ENCODE measurements around the gene DNAJC3.
"Not testable (repeated sequence)": the region's sequence is repeated elsewhere in the genome, so short reads cannot be mapped to it uniquely, and the experiment has no call there.

DNAJC3 gene

GRCh38 chr13:95643936-95644598 lies 32.9 kb upstream of the DNAJC3 start:
- Histone ChIP-seq H3K9ac (no peak overlapping the region), H4K20me1 (no peaks in the 10 kb centered on the region), H3K4me1 (no peaks in the 10 kb centered on the region), H3K4me2 (no peak overlapping the region), H3K4me3 (no peak overlapping the region), H3K9me3 (peaks cover 20% of the 10 kb centered on the region), H3K27ac (no peak overlapping the region), H3K36me3 (no peaks in the 10 kb centered on the region), H3K27me3 (no peaks in the 10 kb centered on the region)
- TF ChIP-seq Cebpa-rat (IDR thresholded peaks at IDR 0.05), result no peak

GRCh38 chr13:95644601-95645052 lies 32.3 kb upstream of the DNAJC3 start, which contains the start of gene DZIP1:
TSS of gene DZIP1 (minus strand) at chr13:95644706. CDS start at chr13:95642029, 2,677 bp downstream.
- Histone ChIP-seq H3K27me3 (no peaks in the 10 kb centered on the region), H3K4me1 (no peaks in the 10 kb centered on the region), H3K9me3 (peaks cover 20% of the 10 kb centered on the region), H3K27ac (no peak within 1 kb of the TSS), H3K36me3 (no peaks in the 10 kb centered on the region), H3K4me3 (no peak within 1 kb of the TSS), H3K4me2 (no peak within 1 kb of the TSS), H4K20me1 (no peaks in the 10 kb centered on the region), H3K9ac (no peak within 1 kb of the TSS)
- TF ChIP-seq Cebpa-rat (IDR thresholded peaks at IDR 0.05), result no peak

GRCh38 chr13:95647321-95647720 lies 29.6 kb upstream of the DNAJC3 start:
- H3K4me2 ChIP-seq, result no peak overlapping the region
- H3K9ac ChIP-seq, result no peak overlapping the region
- TF ChIP-seq Cebpa-rat (IDR thresholded peaks at IDR 0.05), result no peak
- H3K36me3 ChIP-seq, result no peaks in the 10 kb centered on the region
- H3K27ac ChIP-seq, result no peak overlapping the region
- no peak overlapping the region for H3K4me3 ChIP-seq
- no peaks in the 10 kb centered on the region for H3K27me3 ChIP-seq
- peaks cover 11% of the 10 kb centered on the region for H3K9me3 ChIP-seq
- no peaks in the 10 kb centered on the region for H4K20me1 ChIP-seq
- H3K4me1 ChIP-seq, result no peaks in the 10 kb centered on the region

GRCh38 chr13:95650696-95651095 lies 26.2 kb upstream of the DNAJC3 start:
- H3K4me1 ChIP-seq, result no peaks in the 10 kb centered on the region
- no peaks in the 10 kb centered on the region for H3K36me3 ChIP-seq
- no peaks in the 10 kb centered on the region for H3K27me3 ChIP-seq
- H3K9me3 ChIP-seq, result no peaks in the 10 kb centered on the region
- no peak overlapping the region for H3K27ac ChIP-seq
- TF ChIP-seq Cebpa-rat (IDR thresholded peaks at IDR 0.05), result no peak
- H3K4me3 ChIP-seq, result no peak overlapping the region
- H4K20me1 ChIP-seq, result no peaks in the 10 kb centered on the region
- no peak overlapping the region for H3K4me2 ChIP-seq
- no peak overlapping the region for H3K9ac ChIP-seq

- TF ChIP-seq Cebpa-rat (IDR thresholded peaks at IDR 0.05), result no peak
- Histone ChIP-seq H3K4me3 (no peak overlapping the region), H3K36me3 (no peaks in the 10 kb centered on the region), H3K27me3 (no peaks in the 10 kb centered on the region), H3K9me3 (no peaks in the 10 kb centered on the region), H4K20me1 (no peaks in the 10 kb centered on the region), H3K9ac (no peak overlapping the region), H3K4me2 (no peak overlapping the region), H3K4me1 (no peaks in the 10 kb centered on the region), H3K27ac (no peak overlapping the region)
Measured at GRCh38 chr13:95652244-95652764, 24.6 kb upstream of the DNAJC3 start.

- Histone ChIP-seq H4K20me1 (no peaks in the 10 kb centered on the region), H3K4me1 (no peaks in the 10 kb centered on the region), H3K9me3 (no peaks in the 10 kb centered on the region), H3K27ac (no peak overlapping the region), H3K4me3 (no peak overlapping the region), H3K9ac (no peak overlapping the region), H3K4me2 (no peak overlapping the region), H3K36me3 (no peaks in the 10 kb centered on the region), H3K27me3 (no peaks in the 10 kb centered on the region)
- TF ChIP-seq Cebpa-rat (IDR thresholded peaks at IDR 0.05), result no peak
Measured at GRCh38 chr13:95652821-95653220, 24.1 kb upstream of the DNAJC3 start.

GRCh38 chr13:95656386-95657015 lies 20.4 kb upstream of the DNAJC3 start:
- Histone ChIP-seq H3K4me1 (no peaks in the 10 kb centered on the region), H3K9ac (no peak overlapping the region), H3K36me3 (no peaks in the 10 kb centered on the region), H3K9me3 (no peaks in the 10 kb centered on the region), H3K4me3 (no peak overlapping the region), H3K4me2 (no peak overlapping the region), H4K20me1 (no peaks in the 10 kb centered on the region), H3K27ac (no peak overlapping the region), H3K27me3 (no peaks in the 10 kb centered on the region)
- no peak for TF ChIP-seq Cebpa-rat (IDR thresholded peaks at IDR 0.05)

GRCh38 chr13:95659500-95659899 lies 17.4 kb upstream of the DNAJC3 start:
- H3K4me1 ChIP-seq, result no peaks in the 10 kb centered on the region

GRCh38 chr13:95660981-95661581 lies 15.9 kb upstream of the DNAJC3 start:
- no peak overlapping the region for H3K4me2 ChIP-seq
- H3K27ac ChIP-seq, result no peak overlapping the region
- no peak overlapping the region for H3K9ac ChIP-seq
- H3K36me3 ChIP-seq, result no peaks in the 10 kb centered on the region
- no peaks in the 10 kb centered on the region for H3K27me3 ChIP-seq
- no peak overlapping the region for H3K4me3 ChIP-seq
- H3K4me1 ChIP-seq, result no peaks in the 10 kb centered on the region
- H4K20me1 ChIP-seq, result no peaks in the 10 kb centered on the region
- peaks cover 9% of the 10 kb centered on the region for H3K9me3 ChIP-seq
- no peak for TF ChIP-seq Cebpa-rat (IDR thresholded peaks at IDR 0.05)

More at GRCh38 chr13:95659500-95659899, 17.4 kb upstream of the DNAJC3 start:
- TF ChIP-seq Cebpa-rat (IDR thresholded peaks at IDR 0.05), result no peak
- Histone ChIP-seq H3K27ac (no peak overlapping the region), H3K9me3 (no peaks in the 10 kb centered on the region), H3K9ac (no peak overlapping the region), H3K27me3 (no peaks in the 10 kb centered on the region), H3K4me2 (no peak overlapping the region), H3K36me3 (no peaks in the 10 kb centered on the region), H4K20me1 (no peaks in the 10 kb centered on the region), H3K4me3 (no peak overlapping the region)

- Histone ChIP-seq H3K9me3 (peaks cover 68% of the 10 kb centered on the region), H3K36me3 (peaks cover 26% of the 10 kb centered on the region)
- H3K4me3 ChIP-seq, H3K27ac ChIP-seq, H3K4me2 ChIP-seq, H3K9ac ChIP-seq, H4K20me1 ChIP-seq, H3K27me3 ChIP-seq, H3K4me1 ChIP-seq: not testable (repeated sequence)
Measured at GRCh38 chr13:95667235-95667634, 9.7 kb upstream of the DNAJC3 start.
